ENCODE measurements around the gene TTLL5. TPM values are rescaled to one million over a fixed set of nuclear protein-coding genes. Genes with fewer than 3 reads are reported as not detected.

The TTLL5 gene
- total and polyA plus RNA-seq, 2 of the 13 experiments (the other 11 are each of a cell fraction or from before 2014, with no cell fraction given), result 11.8 to 18.8 TPM

- TF ChIP-seq ZFP36L1 (CRISPR knock-in tag; IDR thresholded peaks at IDR 0.05) (no peak), TEF (CRISPR knock-in tag; IDR thresholded peaks at IDR 0.05) (no peak), MYC (CRISPR knock-in tag; IDR thresholded peaks at IDR 0.05; ENCODE audit: borderline replicate concordance) (peak; percentile 53), ZNF18 (CRISPR knock-in tag; IDR thresholded peaks at IDR 0.05; ENCODE audit: insufficient replicate concordance) (no peak), ZNF747 (CRISPR knock-in tag; IDR thresholded peaks at IDR 0.05; ENCODE audit: borderline replicate concordance) (no peak; the same call in 1 of the 2 replicates), ZBTB26 (CRISPR knock-in tag; IDR thresholded peaks at IDR 0.05; ENCODE audit: borderline replicate concordance) (no peak), GATAD1 (CRISPR knock-in tag; IDR thresholded peaks at IDR 0.05) (peak; percentile 93), RORA (CRISPR knock-in tag; IDR thresholded peaks at IDR 0.05) (no peak), NFATC3 (CRISPR knock-in tag; IDR thresholded peaks at IDR 0.05) (no peak), ZSCAN20 (CRISPR knock-in tag; IDR thresholded peaks at IDR 0.05; ENCODE audit: borderline replicate concordance) (no peak), CTCF (CRISPR knock-in tag; IDR thresholded peaks at IDR 0.05) (peak; percentile 18; the same call in 1 of the 2 replicates), SOX13 (IDR thresholded peaks at IDR 0.05) (no peak), SOX13 (CRISPR knock-in tag; conservative IDR thresholded peaks at IDR 0.05 in 1 of 2, IDR thresholded peaks at IDR 0.05 in 1 of 2) (peak in 1 of 2 experiments; percentile 19; a peak in 1 of 4 replicates), ZNF574 (CRISPR knock-in tag; IDR thresholded peaks at IDR 0.05) (peak; percentile 72), LRRFIP1 (CRISPR knock-in tag; conservative IDR thresholded peaks at IDR 0.05) (no peak), KDM6A (CRISPR knock-in tag; IDR thresholded peaks at IDR 0.05; ENCODE audit: low read depth) (no peak), ZNF24 (IDR thresholded peaks at IDR 0.05) (no peak)
These were observed at the start of gene TTLL5, which contains the start of gene ERG28 (continued) for GRCh38 chr14:75660630-75661498.
